CD4-positive, alpha-beta memory T cell (primary cell): ENCODE measurements around the gene TMEM178B. TPM values are rescaled to one million over a fixed set of nuclear protein-coding genes. Genes with fewer than 3 reads are reported as not detected.

Source experiments
- CTCF ChIA-PET: fragments of 350-600 bp; sonication (Branson Sonifier 250); formaldehyde crosslinking; loops from one replicate; lab custom pipeline; 2021; ENCODE audit warnings: inconsistent platforms; ENCODE audit not compliant: partially characterized antibody; lab: Charles Lee
- POLR2A ChIA-PET: fragments of 350-600 bp; sonication (Branson Sonifier 250); formaldehyde crosslinking; loops from one replicate; lab custom pipeline; 2021; ENCODE audit not compliant: partially characterized antibody; lab: Charles Lee
- DNase-seq, 5 donors: peaks; one replicate each; pipeline versions ENCODE4 v3.0.0 to v3.0.0-alpha.2; 2020 to 2022; ENCODE audit warnings: mixed read lengths in 1 of 5
- H3K27ac ChIP-seq: one replicate; pipeline ENCODE4 v1.7.0; 2013; ENCODE audit warnings: low read depth, low read length
- H3K27me3 ChIP-seq: 2 replicates; pipeline ENCODE4 v1.7.0; 2013; ENCODE audit warnings: mild to moderate bottlenecking, low read length, moderate library complexity; ENCODE audit not compliant: insufficient read depth
- H3K36me3 ChIP-seq: 2 replicates; pipeline ENCODE4 v1.7.0; 2013; ENCODE audit warnings: mild to moderate bottlenecking, low read length, moderate library complexity; ENCODE audit not compliant: insufficient read depth
- H3K4me1 ChIP-seq: 2 replicates; pipeline ENCODE4 v1.7.0; 2013; ENCODE audit warnings: mild to moderate bottlenecking, low read length, moderate library complexity; ENCODE audit not compliant: insufficient read depth
- H3K4me3 ChIP-seq, 2 donors: one replicate each; pipeline ENCODE4 v1.7.0; 2013; ENCODE audit warnings: low read length in 2 of 2, mild to moderate bottlenecking in 1 of 2
- H3K9me3 ChIP-seq, 2 donors: one replicate each; pipeline ENCODE4 v1.7.0; 2013; ENCODE audit warnings: low read length in 2 of 2, control low read depth in 1 of 2; ENCODE audit not compliant: control insufficient read depth in 1 of 2
- H3K27ac Mint-ChIP-seq, 7 donors: one replicate each; pipeline ENCODE4 v1.8.0; 2020 to 2021; ENCODE audit warnings: mixed read lengths in 7 of 7, mild to moderate bottlenecking in 6 of 7, inconsistent platforms in 3 of 7, moderate library complexity in 3 of 7
- H3K27me3 Mint-ChIP-seq, 2 donors: one replicate each; pipeline ENCODE4 v1.8.0; 2020 to 2021; ENCODE audit warnings: mixed read lengths in 2 of 2
- H3K36me3 Mint-ChIP-seq, 2 donors: one replicate each; pipeline ENCODE4 v1.8.0; 2020 to 2021; ENCODE audit warnings: mixed read lengths in 2 of 2, inconsistent platforms in 1 of 2, mild to moderate bottlenecking in 1 of 2
- H3K4me1 Mint-ChIP-seq, 4 donors: one replicate each; pipeline ENCODE4 v1.8.0; 2020 to 2021; ENCODE audit warnings: mixed read lengths in 4 of 4, mild to moderate bottlenecking in 1 of 4
- H3K4me3 Mint-ChIP-seq, 8 donors: one replicate each; pipeline ENCODE4 v1.8.0; 2020 to 2021; ENCODE audit warnings: mixed read lengths in 8 of 8, mild to moderate bottlenecking in 7 of 8, moderate library complexity in 6 of 8, inconsistent platforms in 3 of 8
- H3K9me3 Mint-ChIP-seq, 8 donors: one replicate each; pipeline ENCODE4 v1.8.0; 2020 to 2021; ENCODE audit warnings: mixed read lengths in 8 of 8, mild to moderate bottlenecking in 5 of 8, inconsistent platforms in 3 of 8, moderate library complexity in 1 of 8
- intact Hi-C: fragments of 100-400 bp; cut with micrococcal nuclease; formaldehyde crosslinking; loops from one replicate; pipeline ENCODE4 v1.15.1; 2023
- polyA plus RNA-seq, 2 donors: library from polyadenylated mRNA; unstranded; fragments of 300-500 nt; fragmentation: Illumina TruSeq; gene quantifications; one replicate each; pipeline ENCODE4 v1.2.3, GENCODE V29; 2021
- total RNA-seq, 2 experiments: library from RNA; stranded (reverse); gene quantifications; one replicate each; pipeline ENCODE4 v1.2.3, GENCODE V29; 2021

TMEM178B gene
- total and polyA plus RNA-seq, 4 experiments from 2014 or later, result 0.20 to 0.89 (median 0.49) TPM

DNA sequence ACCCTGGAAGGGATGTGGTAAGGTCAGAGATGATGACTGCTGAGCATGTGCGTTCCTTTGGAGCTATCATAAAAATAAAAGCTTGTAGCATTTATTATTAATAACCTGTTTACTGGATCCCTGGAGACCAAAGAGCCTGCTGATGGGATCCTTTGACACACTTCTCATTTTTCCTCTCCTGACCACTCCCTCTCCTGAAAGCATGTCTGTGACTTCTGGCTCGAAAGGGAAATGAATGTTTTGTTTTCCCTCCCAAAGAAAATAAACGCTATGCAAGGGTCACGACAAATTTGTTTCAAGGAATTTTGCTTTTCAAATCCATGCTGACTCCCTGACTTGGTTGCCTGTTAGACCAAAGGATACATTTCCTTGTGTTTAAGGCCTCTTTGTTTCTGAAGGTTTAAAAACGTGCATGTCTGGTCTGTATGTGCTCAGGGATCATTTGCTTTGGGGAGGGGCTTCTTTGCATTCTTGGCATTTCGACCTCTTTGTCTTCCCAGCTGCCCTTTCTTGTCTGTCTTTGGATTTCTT is 292.3 kb downstream of the TMEM178B start:
- intact Hi-C loops, result no loop called here
- Histone ChIP-seq H3K4me3 (no peak overlapping the region), H3K36me3 (no peaks in the 10 kb centered on the region), H3K27me3 (no peaks in the 10 kb centered on the region), H3K27ac (no peak overlapping the region), H3K9me3 (no peaks in the 10 kb centered on the region), H3K4me1 (no peaks in the 10 kb centered on the region)
- Mint-ChIP-seq H3K27ac (no peak overlapping the region), H3K4me1 (no peaks in the 10 kb centered on the region), H3K4me3 (no peak overlapping the region), H3K36me3 (no peaks in the 10 kb centered on the region), H3K27me3 (peaks cover 1 to 3% of the 10 kb centered on the region in 2 donors), H3K9me3 (peaks cover 0 to 2% (median 0%) of the 10 kb centered on the region in 8 donors)
- ChIA-PET CTCF (no interaction called here), POLR2A (no interaction called here)
- DNase-seq, result no peak

DNA sequence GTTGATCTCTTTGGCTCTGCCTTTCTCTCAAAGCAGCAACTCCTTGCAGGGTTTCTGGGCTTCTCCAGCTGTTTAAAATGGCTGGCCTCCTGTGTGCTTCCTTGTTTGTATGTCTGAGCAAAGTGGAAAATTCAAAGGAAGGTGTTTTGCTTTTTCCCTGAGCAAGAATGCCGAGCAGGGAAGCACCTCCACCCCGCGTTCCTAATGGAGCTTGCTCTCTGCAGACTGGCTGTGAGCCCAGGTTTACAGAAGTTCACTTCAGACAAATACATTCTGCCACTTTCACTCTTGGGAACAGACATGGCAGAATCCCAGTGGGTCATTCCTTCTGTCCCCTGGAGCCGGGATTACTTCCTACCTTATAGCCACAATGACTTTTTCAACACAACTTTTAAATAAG is 295.6 kb downstream of the TMEM178B start:
- H3K36me3 ChIP-seq, result no peaks in the 10 kb centered on the region
- DNase-seq, result no peak
- no peak overlapping the region for H3K4me3 ChIP-seq
- CTCF ChIA-PET, result no interaction called here
- no peaks in the 10 kb centered on the region for H3K4me1 Mint-ChIP-seq
- no peaks in the 10 kb centered on the region for H3K36me3 Mint-ChIP-seq
- H3K27ac Mint-ChIP-seq, result peak overlapping the region in 1 of 7 donors; percentile 2
- POLR2A ChIA-PET, result no interaction called here
- H3K27me3 Mint-ChIP-seq, result peaks cover 1 to 3% of the 10 kb centered on the region in 2 donors
- no peak overlapping the region for H3K27ac ChIP-seq
- no peaks in the 10 kb centered on the region for H3K27me3 ChIP-seq
- no peaks in the 10 kb centered on the region for H3K4me1 ChIP-seq
- intact Hi-C loops, result no loop called here
- peaks cover 0 to 2% (median 0%) of the 10 kb centered on the region in 8 donors for H3K9me3 Mint-ChIP-seq
- H3K9me3 ChIP-seq, result no peaks in the 10 kb centered on the region
- H3K4me3 Mint-ChIP-seq, result no peak overlapping the region

DNA sequence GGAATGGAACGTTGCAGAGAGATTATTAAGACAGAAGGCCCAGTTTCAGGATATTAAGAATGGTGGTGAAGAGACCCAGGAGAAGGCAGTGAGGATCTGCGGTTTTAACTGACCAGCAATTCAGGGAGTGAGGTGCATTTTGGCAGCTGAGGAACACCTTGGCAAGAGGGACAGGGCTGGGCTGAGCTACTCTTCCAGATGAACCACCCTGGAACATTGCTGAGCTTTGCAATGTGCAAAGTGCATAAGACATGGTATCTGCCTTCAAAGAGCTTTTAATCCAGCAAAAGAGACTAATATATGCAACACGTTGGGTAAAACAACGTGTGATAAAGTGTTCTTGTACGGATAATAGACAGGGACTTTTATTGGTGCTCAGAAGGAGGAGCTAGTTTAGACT is 296.3 kb downstream of the TMEM178B start:
- POLR2A ChIA-PET, result no interaction called here
- H3K9me3 ChIP-seq, result no peaks in the 10 kb centered on the region
- DNase-seq, result no peak

DNA sequence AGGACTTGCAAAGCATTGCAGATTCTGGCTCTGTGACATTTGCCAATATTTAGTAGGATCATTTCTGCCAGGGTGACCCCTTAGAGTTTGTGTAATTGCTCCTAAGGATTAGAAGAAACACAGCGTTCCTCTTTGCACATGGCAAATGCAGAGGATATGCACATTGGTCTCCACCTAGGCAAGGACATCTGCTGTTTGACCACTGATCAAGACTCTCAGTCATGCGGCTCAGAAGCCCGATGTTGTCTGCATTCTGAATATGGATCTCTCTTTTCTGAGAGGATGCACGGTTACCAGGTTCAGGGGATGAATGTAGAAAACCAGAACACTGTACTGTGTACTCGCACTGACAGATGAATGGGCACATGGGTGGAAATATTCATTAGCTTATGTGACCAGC is 296.8 kb downstream of the TMEM178B start:
- Mint-ChIP-seq H3K27me3 (peaks cover 3 to 5% of the 10 kb centered on the region in 2 donors), H3K4me1 (no peaks in the 10 kb centered on the region), H3K9me3 (peaks cover 0 to 3% (median 0%) of the 10 kb centered on the region in 8 donors), H3K36me3 (no peaks in the 10 kb centered on the region), H3K27ac (no peak overlapping the region), H3K4me3 (no peak overlapping the region)
- intact Hi-C loops, result no loop called here
- no peaks in the 10 kb centered on the region for H3K9me3 ChIP-seq
- DNase-seq, result no peak
- CTCF ChIA-PET, result no interaction called here
- POLR2A ChIA-PET, result no interaction called here
- H3K4me1 ChIP-seq, result no peaks in the 10 kb centered on the region
- no peaks in the 10 kb centered on the region for H3K36me3 ChIP-seq
- H3K27ac ChIP-seq, result no peak overlapping the region
- no peaks in the 10 kb centered on the region for H3K27me3 ChIP-seq
- H3K4me3 ChIP-seq, result no peak overlapping the region

More for the DNA sequence above, 296.3 kb downstream of the TMEM178B start:
- no peaks in the 10 kb centered on the region for H3K36me3 ChIP-seq
- Mint-ChIP-seq H3K36me3 (no peaks in the 10 kb centered on the region), H3K27me3 (peaks cover 3% of the 10 kb centered on the region in 2 donors), H3K4me3 (no peak overlapping the region), H3K4me1 (no peaks in the 10 kb centered on the region), H3K9me3 (peaks cover 0 to 3% (median 0%) of the 10 kb centered on the region in 8 donors), H3K27ac (no peak overlapping the region)
- H3K27me3 ChIP-seq, result no peaks in the 10 kb centered on the region
- CTCF ChIA-PET, result no interaction called here
- H3K27ac ChIP-seq, result no peak overlapping the region
- intact Hi-C loops, result no loop called here
- no peaks in the 10 kb centered on the region for H3K4me1 ChIP-seq
- H3K4me3 ChIP-seq, result no peak overlapping the region

DNA sequence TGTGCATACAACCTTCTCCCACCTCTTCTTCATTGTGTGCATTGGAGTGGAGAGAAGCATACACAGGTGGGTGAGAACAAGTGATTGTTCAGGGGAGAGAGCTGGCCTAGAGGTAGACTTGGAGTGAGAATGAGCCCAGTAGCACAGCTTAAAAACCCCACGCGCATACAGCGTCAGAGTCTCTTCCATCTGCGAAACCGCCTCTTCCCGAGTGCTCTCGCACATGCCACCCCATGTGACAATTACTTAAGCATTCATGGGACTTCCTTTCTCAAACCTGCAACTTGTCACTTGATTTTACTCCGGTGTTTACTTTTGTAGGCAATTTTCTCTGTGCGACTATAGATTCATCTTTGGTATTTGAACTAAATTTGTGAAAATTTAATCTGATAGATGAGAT is 300.6 kb downstream of the TMEM178B start:
- intact Hi-C loops, result no loop called here
- Mint-ChIP-seq H3K9me3 (peaks cover 0 to 1% (median 0%) of the 10 kb centered on the region in 8 donors), H3K36me3 (no peaks in the 10 kb centered on the region), H3K4me1 (no peaks in the 10 kb centered on the region), H3K4me3 (no peak overlapping the region), H3K27ac (no peak overlapping the region), H3K27me3 (peaks cover 2 to 3% of the 10 kb centered on the region in 2 donors)
- DNase-seq, result no peak
- ChIA-PET POLR2A (no interaction called here), CTCF (no interaction called here)
- H3K27ac ChIP-seq, result no peak overlapping the region
- no peak overlapping the region for H3K4me3 ChIP-seq
- H3K36me3 ChIP-seq, result no peaks in the 10 kb centered on the region
- H3K9me3 ChIP-seq, result no peaks in the 10 kb centered on the region
- no peaks in the 10 kb centered on the region for H3K27me3 ChIP-seq
- H3K4me1 ChIP-seq, result no peaks in the 10 kb centered on the region

DNA sequence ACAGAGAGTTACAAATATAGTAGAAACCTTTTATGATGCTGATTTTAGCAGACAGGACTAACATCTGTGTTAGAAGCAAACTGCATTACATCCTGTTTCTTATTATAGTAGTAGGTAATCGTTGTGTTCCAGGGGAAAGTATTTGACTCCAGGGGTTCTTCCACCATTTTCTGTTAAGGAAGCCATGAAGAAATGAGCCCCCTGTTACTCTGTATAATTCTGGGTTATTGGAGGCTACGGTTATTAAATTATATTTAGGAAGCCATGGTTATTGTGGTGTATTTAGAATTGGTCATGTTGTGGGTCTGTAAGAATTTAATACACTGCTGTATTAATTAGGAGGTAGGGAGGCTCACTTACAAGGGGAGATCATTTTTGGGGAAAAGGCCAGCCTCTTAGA is 301.6 kb downstream of the TMEM178B start:
- Mint-ChIP-seq H3K9me3 (peaks cover 0 to 1% (median 0%) of the 10 kb centered on the region in 8 donors), H3K27me3 (peaks cover 2 to 3% of the 10 kb centered on the region in 2 donors), H3K4me1 (no peaks in the 10 kb centered on the region), H3K4me3 (no peak overlapping the region), H3K36me3 (no peaks in the 10 kb centered on the region), H3K27ac (no peak overlapping the region)
- intact Hi-C loops, result no loop called here
- Histone ChIP-seq H3K27me3 (no peaks in the 10 kb centered on the region), H3K27ac (no peak overlapping the region), H3K36me3 (no peaks in the 10 kb centered on the region), H3K9me3 (no peaks in the 10 kb centered on the region), H3K4me3 (no peak overlapping the region), H3K4me1 (no peaks in the 10 kb centered on the region)
- POLR2A ChIA-PET, result no interaction called here
- DNase-seq, result no peak
- CTCF ChIA-PET, result no interaction called here

DNA sequence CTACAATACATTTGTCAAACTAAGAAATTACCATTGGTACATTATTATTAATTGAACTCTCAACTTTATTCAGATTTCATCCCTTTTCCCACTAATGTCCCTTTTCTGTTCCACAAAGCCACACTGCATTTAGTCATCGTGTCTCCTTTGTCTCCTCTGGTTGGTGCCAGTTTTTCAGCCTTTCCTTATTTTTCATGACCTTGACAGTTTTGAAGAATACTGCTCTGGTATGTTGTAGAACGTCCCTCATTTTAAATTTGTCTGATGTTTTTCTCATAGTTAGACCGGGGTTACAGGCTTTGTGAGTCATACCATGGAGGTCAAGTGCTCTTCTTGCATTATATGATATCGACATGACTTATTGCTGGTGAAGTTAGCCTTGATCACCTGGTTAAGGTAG is 304.0 kb downstream of the TMEM178B start:
- Histone ChIP-seq H3K4me1 (no peaks in the 10 kb centered on the region), H3K36me3 (no peaks in the 10 kb centered on the region), H3K4me3 (no peak overlapping the region), H3K27me3 (no peaks in the 10 kb centered on the region), H3K27ac (no peak overlapping the region), H3K9me3 (no peaks in the 10 kb centered on the region)
- Mint-ChIP-seq H3K27me3 (peaks cover 2 to 5% of the 10 kb centered on the region in 2 donors), H3K9me3 (peaks cover 0 to 1% (median 0%) of the 10 kb centered on the region in 8 donors), H3K36me3 (no peaks in the 10 kb centered on the region), H3K4me1 (no peaks in the 10 kb centered on the region), H3K27ac (no peak overlapping the region), H3K4me3 (no peak overlapping the region)
- POLR2A ChIA-PET, result no interaction called here
- no peak for DNase-seq
- intact Hi-C loops, result no loop called here
- CTCF ChIA-PET, result no interaction called here
